GM23338 (cell line): ENCODE measurements around the gene TCTA.

Source experiments
- CREB1 ChIP-seq: fragments of 250-450 bp; sonication (Bioruptor Pico); IDR thresholded peaks from 2 replicates; pipeline ENCODE4 v1.5.0; 2020; ENCODE audit warnings: low read depth, mild to moderate bottlenecking, moderate library complexity
- CTCF ChIP-seq, 2 experiments: fragments of 200-600 bp in 1 of 2; sonication (generic) in 1 of 2; conservative IDR thresholded peaks; 2 replicates each; pipeline versions ENCODE4 v1.5.1 to v1.6.1; 2016 to 2017; ENCODE audit warnings: antibody characterized with exemption in 2 of 2, low read depth in 2 of 2, mild to moderate bottlenecking in 2 of 2, moderate library complexity in 1 of 2
- ETS1 ChIP-seq: IDR thresholded peaks from 2 replicates; pipeline ENCODE4 v1.6.1; 2016; ENCODE audit warnings: antibody characterized with exemption
- EZH2 ChIP-seq: fragments of 200-600 bp; sonication (generic); IDR thresholded peaks from one replicate; pipeline ENCODE4 v1.8.0; 2017; ENCODE audit warnings: antibody characterized with exemption, mild to moderate bottlenecking, low read depth; ENCODE audit not compliant: unreplicated experiment
- EZH2phosphoT487 ChIP-seq: fragments of 200-600 bp; sonication (generic); IDR thresholded peaks from one replicate; pipeline ENCODE4 v1.8.1; 2018; ENCODE audit warnings: antibody characterized with exemption; ENCODE audit not compliant: unreplicated experiment
- JUNB ChIP-seq: IDR thresholded peaks from one replicate; pipeline ENCODE4 v1.6.1; 2016; ENCODE audit warnings: antibody characterized with exemption; ENCODE audit not compliant: unreplicated experiment
- NANOG ChIP-seq: IDR thresholded peaks from 2 replicates; pipeline ENCODE4 v1.6.1; 2016; ENCODE audit warnings: antibody characterized with exemption, borderline replicate concordance
- POLR2AphosphoS5 ChIP-seq: IDR thresholded peaks from 2 replicates; pipeline ENCODE4 v1.6.1; 2016; ENCODE audit warnings: antibody characterized with exemption, low read depth
- REST ChIP-seq: IDR thresholded peaks from one replicate; pipeline ENCODE4 v1.6.1; 2018; ENCODE audit warnings: antibody characterized with exemption; ENCODE audit not compliant: unreplicated experiment
- STAT1 ChIP-seq: IDR thresholded peaks from one replicate; pipeline ENCODE4 v1.6.1; 2016; ENCODE audit warnings: antibody characterized with exemption; ENCODE audit not compliant: unreplicated experiment
- ZNF114 ChIP-seq: fragments of 250-450 bp; sonication (Bioruptor Pico); IDR thresholded peaks from 2 replicates; pipeline ENCODE4 v1.5.0; 2020; ENCODE audit warnings: mild to moderate bottlenecking, moderate library complexity
- ZNF331 ChIP-seq: fragments of 250-450 bp; sonication (Bioruptor Pico); IDR thresholded peaks from 2 replicates; pipeline ENCODE4 v1.5.0; 2020; ENCODE audit warnings: low read depth, mild to moderate bottlenecking, moderate library complexity
- ZNF462 ChIP-seq: fragments of 250-450 bp; sonication (Bioruptor Pico); IDR thresholded peaks from 2 replicates; pipeline ENCODE4 v1.5.0; 2020; ENCODE audit warnings: mild to moderate bottlenecking, moderate library complexity

- no peak for TF ChIP-seq CTCF (conservative IDR thresholded peaks at IDR 0.05; ENCODE audit: low read depth in 2 of 2)
- TF ChIP-seq POLR2AphosphoS5: no peak
- TF ChIP-seq EZH2: no peak
- no peak for TF ChIP-seq EZH2phosphoT487
- TF ChIP-seq REST: no peak
- TF ChIP-seq STAT1: no peak
- no peak for TF ChIP-seq ETS1
- TF ChIP-seq JUNB: no peak
- TF ChIP-seq CREB1 (CRISPR knock-in tag): no peak
- no peak for TF ChIP-seq NANOG
- no peak for TF ChIP-seq ZNF331 (CRISPR knock-in tag)
- TF ChIP-seq ZNF114 (CRISPR knock-in tag): no peak
- TF ChIP-seq ZNF462: no peak
Observed at GRCh38 chr3:49454898-49455681, 42.9 kb downstream of the TCTA start.
